Fibroblast of gingiva (primary cell): Measurements from ENCODE around the gene SH3RF2.
"Not testable (repeated sequence)": the region's sequence is repeated elsewhere in the genome, so short reads cannot be mapped to it uniquely, and the experiment has no call there.

Source experiments
- DNase-seq: peaks from one replicate; pipeline ENCODE4 v3.0.0-alpha.2; 2011; ENCODE audit warnings: low read depth

Gene SH3RF2

GRCh38 chr5:146084376-146084775 is 148.0 kb downstream of the SH3RF2 start:
- DNase-seq, result no peak

GRCh38 chr5:146088098-146088497 is 151.7 kb downstream of the SH3RF2 start:
- no peak for DNase-seq

- no peak for DNase-seq
These were observed 152.9 kb downstream of the SH3RF2 start for GRCh38 chr5:146089287-146089686.

- DNase-seq, result no peak
These were observed 155.5 kb downstream of the SH3RF2 start for GRCh38 chr5:146091881-146092280.

- no peak for DNase-seq
These were observed 161.7 kb downstream of the SH3RF2 start for GRCh38 chr5:146098047-146098446.

- no peak for DNase-seq
These were observed 165.3 kb downstream of the SH3RF2 start for GRCh38 chr5:146101646-146102045.

GRCh38 chr5:146103594-146103993 is 167.2 kb downstream of the SH3RF2 start:
- DNase-seq, result peak; percentile 18

- DNase-seq, result no peak
These were observed 169.1 kb downstream of the SH3RF2 start, which contains the start of gene PLAC8L1 for GRCh38 chr5:146105477-146105876. TSS of gene PLAC8L1 (minus strand) at chr5:146105577. CDS start at chr5:146104311, 1,266 bp downstream.

GRCh38 chr5:146107901-146108300 is 171.5 kb downstream of the SH3RF2 start:
- no peak for DNase-seq

GRCh38 chr5:146108870-146109269 is 172.5 kb downstream of the SH3RF2 start:
- DNase-seq, result not testable (repeated sequence)

- no peak for DNase-seq
These were observed 173.0 kb downstream of the SH3RF2 start for GRCh38 chr5:146109379-146109778.

GRCh38 chr5:146111409-146111808 is 175.0 kb downstream of the SH3RF2 start:
- DNase-seq, result no peak

GRCh38 chr5:146112476-146112875 is 176.1 kb downstream of the SH3RF2 start:
- DNase-seq, result no peak
